NCI-H128 (cell line): ENCODE results near the gene ITPRIP.

Experiments
- DNase-seq: peaks from one replicate; lab custom pipeline; 2025; ENCODE audit not compliant: unreplicated experiment; lab: John Stamatoyannopoulos, UW

Gene ITPRIP

GRCh38 chr10:104325436-104326435 lies 12.5 kb downstream of the ITPRIP start:
- no peak for DNase-seq

GRCh38 chr10:104324931-104325330 lies 13.3 kb downstream of the ITPRIP start:
- no peak for DNase-seq

GRCh38 chr10:104324221-104324686 lies 14.0 kb downstream of the ITPRIP start:
- DNase-seq, result no peak

GRCh38 chr10:104323760-104324201 lies 14.5 kb downstream of the ITPRIP start:
- DNase-seq, result no peak

GRCh38 chr10:104323085-104323484 lies 15.2 kb downstream of the ITPRIP start:
- no peak for DNase-seq

- no peak for DNase-seq
Observed at GRCh38 chr10:104322416-104322782, 15.9 kb downstream of the ITPRIP start.

GRCh38 chr10:104321725-104322415 lies 16.4 kb downstream of the ITPRIP start:
- no peak for DNase-seq

GRCh38 chr10:104321226-104321625 lies 17.0 kb downstream of the ITPRIP start:
- no peak for DNase-seq

GRCh38 chr10:104318810-104319741 lies 19.2 kb downstream of the ITPRIP start:
- no peak for DNase-seq

- no peak for DNase-seq
Observed at GRCh38 chr10:104318326-104318725, 19.9 kb downstream of the ITPRIP start.

GRCh38 chr10:104317726-104318299 lies 20.5 kb downstream of the ITPRIP start:
- DNase-seq, result no peak

GRCh38 chr10:104317269-104317710 lies 21.0 kb downstream of the ITPRIP start:
- DNase-seq, result no peak

- no peak for DNase-seq
Observed at GRCh38 chr10:104316321-104317099, 21.8 kb downstream of the ITPRIP start.

GRCh38 chr10:104315486-104315921 lies 22.8 kb downstream of the ITPRIP start:
- DNase-seq, result no peak

- DNase-seq, result no peak
Observed at GRCh38 chr10:104314591-104315485, 23.4 kb downstream of the ITPRIP start.

GRCh38 chr10:104311184-104311720 lies 27.0 kb downstream of the ITPRIP start:
- no peak for DNase-seq

GRCh38 chr10:104309980-104310978 lies 28.0 kb downstream of the ITPRIP start:
- DNase-seq, result no peak
